GM18861 (cell line): ENCODE data around the gene ABCB7.
"Not testable (repeated sequence)": the region's sequence is repeated elsewhere in the genome, so short reads cannot be mapped to it uniquely, and the experiment has no call there.

Experiments used
- ATAC-seq: cut with Tn5 transposase; IDR thresholded peaks from one replicate; pipeline ENCODE4 v1.9.1; 2021; ENCODE audit not compliant: unreplicated experiment

The ABCB7 gene

GRCh38 chrX:75106772-75107171 lies 49.3 kb downstream of the ABCB7 start:
- no peak for ATAC-seq

- no peak for ATAC-seq
These were observed 59.8 kb downstream of the ABCB7 start for GRCh38 chrX:75096331-75096730.

- ATAC-seq: no peak
These were observed 69.3 kb downstream of the ABCB7 start for GRCh38 chrX:75086731-75087195.

- ATAC-seq: no peak
These were observed 71.3 kb downstream of the ABCB7 start for GRCh38 chrX:75084757-75085156.

GRCh38 chrX:75076429-75076828 lies 79.7 kb downstream of the ABCB7 start:
- no peak for ATAC-seq

GRCh38 chrX:75074475-75074874 lies 81.6 kb downstream of the ABCB7 start:
- ATAC-seq: no peak

- ATAC-seq: no peak
These were observed 84.7 kb downstream of the ABCB7 start for GRCh38 chrX:75071334-75071733.

- ATAC-seq: no peak
These were observed 88.2 kb downstream of the ABCB7 start for GRCh38 chrX:75067931-75068330.

GRCh38 chrX:75061701-75062100 lies 94.4 kb downstream of the ABCB7 start:
- no peak for ATAC-seq

- ATAC-seq: no peak
These were observed 105.0 kb downstream of the ABCB7 start for GRCh38 chrX:75051047-75051446.

- no peak for ATAC-seq
These were observed 110.7 kb downstream of the ABCB7 start for GRCh38 chrX:75045369-75045768.

GRCh38 chrX:75044142-75044541 lies 111.9 kb downstream of the ABCB7 start:
- ATAC-seq: not testable (repeated sequence)

GRCh38 chrX:75038925-75039324 lies 117.2 kb downstream of the ABCB7 start:
- ATAC-seq: no peak
